ENCODE data around the gene RASGRP3.

GRCh38 chr2:33488715-33489540 lies 12.5 kb downstream of the RASGRP3 start:
- TF ChIP-seq CTCF (IDR thresholded peaks at IDR 0.05) (no peak), POLR2A (IDR thresholded peaks at IDR 0.05) (no peak), POLR2AphosphoS5 (IDR thresholded peaks at IDR 0.05) (no peak)
